MM.1S (cell line): ENCODE measurements around the gene SPATS1.

Experiments
- CTCF ChIP-seq: fragments of 300-600 bp; sonication (generic); IDR thresholded peaks from 2 replicates; pipeline ENCODE4 v1.5.1; 2016; ENCODE audit warnings: antibody characterized with exemption, low read length, mixed read lengths
- EZH2 ChIP-seq: fragments of 300-600 bp; sonication (generic); optimal IDR thresholded peaks from 2 replicates; pipeline ENCODE3; 2017; ENCODE audit warnings: low read depth, mild to moderate bottlenecking, antibody characterized with exemption, low read length, mixed read lengths

- no peak for TF ChIP-seq CTCF
- no peak for TF ChIP-seq EZH2
Observed at GRCh38 chr6:44359973-44360372, 17.5 kb downstream of the SPATS1 start.
